GM12878 (cell line): Measurements from ENCODE around the gene PTPRJ. TPM values are rescaled to one million over a fixed set of nuclear protein-coding genes. Genes with fewer than 3 reads are reported as not detected.

ENCODE experiments used
- ATAC-seq: fragments of 200-7000 bp; cut with Tn5 transposase; 3 replicates; pipeline ENCODE4 v1.9.1; 2020; ENCODE audit warnings: mild to moderate bottlenecking, moderate library complexity
- BruUV-seq: library from RNA; stranded (reverse); fragments of 400-500 nt; replicated peaks from 2 replicates; lab custom pipeline; 2021; lab: Mats Ljungman, UMichigan
- CTCF ChIA-PET: fragments of 300-600 bp; sonication (Branson Sonifier 250); formaldehyde crosslinking; extraction: SDS; loops from one replicate; lab custom pipeline; 2021; ENCODE audit warnings: inconsistent platforms; lab: Yijun Ruan, JAX
- POLR2A ChIA-PET: fragments of 350-600 bp; formaldehyde crosslinking; extraction: SDS; loops from one replicate; lab custom pipeline; 2021; ENCODE audit warnings: inconsistent platforms; lab: Charles Lee
- RAD21 ChIA-PET: fragments of 300-600 bp; sonication (Branson Sonifier 250); formaldehyde crosslinking; loops from one replicate; lab custom pipeline; 2023; ENCODE audit warnings: antibody characterized with exemption; ENCODE audit not compliant: unreplicated experiment; lab: Charles Lee
- SMC1A ChIA-PET: fragments of 300-600 bp; sonication (Branson Sonifier 250); formaldehyde crosslinking; loops from one replicate; lab custom pipeline; 2023; ENCODE audit not compliant: unreplicated experiment, uncharacterized antibody; lab: Charles Lee
- DNase-seq: peaks from one replicate; pipeline ENCODE4 v3.0.0-alpha.2; 2011; ENCODE audit warnings: low read depth, low spot score
- FAIRE-seq: peaks from 3 replicates; lab custom pipeline; 2011; peaks lifted over from hg19 to GRCh38; lab: Jason Lieb, UNC
- H2AFZ ChIP-seq: 2 replicates; pipeline ENCODE4 v1.6.0; 2011; ENCODE audit warnings: low read depth, low read length, control low read depth; ENCODE audit not compliant: control insufficient read depth
- H3K27ac ChIP-seq: 2 replicates; pipeline ENCODE4 v1.5.1; 2011; ENCODE audit warnings: control low read depth; ENCODE audit not compliant: control insufficient read depth, insufficient read depth
- H3K27me3 ChIP-seq, 2 experiments: replicated peaks in 1 of 2; 2 replicates each; pipeline versions ENCODE4 v1.6.0 to v1.6.1; 2011; ENCODE audit warnings: low read length in 1 of 2; ENCODE audit not compliant: control insufficient read depth in 2 of 2, insufficient read depth in 2 of 2
- H3K36me3 ChIP-seq, 2 experiments: 2 replicates each; pipeline ENCODE4 v1.5.1; 2011; ENCODE audit warnings: low read length in 1 of 2; ENCODE audit not compliant: control insufficient read depth in 2 of 2, insufficient read depth in 2 of 2
- H3K4me1 ChIP-seq: 2 replicates; pipeline ENCODE4 v1.6.1; 2011; ENCODE audit warnings: mild to moderate bottlenecking, low read length, moderate library complexity, mixed read lengths; ENCODE audit not compliant: control insufficient read depth, insufficient read depth
- H3K4me2 ChIP-seq: 2 replicates; pipeline ENCODE4 v1.6.0; 2011; ENCODE audit warnings: control low read depth; ENCODE audit not compliant: control insufficient read depth, insufficient read depth
- H3K4me3 ChIP-seq: fragments of 200-600 bp; sonication (generic); 2 replicates; pipeline ENCODE4 v1.5.1; 2016
- H3K79me2 ChIP-seq: 2 replicates; pipeline ENCODE4 v1.6.0; 2011; ENCODE audit warnings: low read length; ENCODE audit not compliant: control insufficient read depth, insufficient read depth
- H3K9ac ChIP-seq: 2 replicates; pipeline ENCODE4 v1.8.0; 2011; ENCODE audit warnings: low read length, control low read depth, mixed read lengths; ENCODE audit not compliant: control insufficient read depth, insufficient read depth
- H3K9me3 ChIP-seq: replicated peaks from 3 replicates; pipeline ENCODE4 v1.5.1; 2011; ENCODE audit warnings: mild to moderate bottlenecking, low read length; ENCODE audit not compliant: control insufficient read depth, insufficient read depth
- H4K20me1 ChIP-seq: 2 replicates; pipeline ENCODE4 v1.6.0; 2011; ENCODE audit not compliant: control insufficient read depth, insufficient read depth
- CHD4 ChIP-seq: fragments of 200-600 bp; sonication (generic); IDR thresholded peaks from 2 replicates; pipeline ENCODE4 v1.6.1; 2016; ENCODE audit warnings: mild to moderate bottlenecking
- DPF2 ChIP-seq: fragments of 450-650 bp; IDR thresholded peaks from 2 replicates; pipeline ENCODE4 v1.6.1; 2017; ENCODE audit warnings: mild to moderate bottlenecking
- GABPA ChIP-seq: IDR thresholded peaks from 2 replicates; pipeline ENCODE4 v1.6.1; 2014; ENCODE audit warnings: antibody characterized with exemption, low read depth, mild to moderate bottlenecking, inconsistent platforms
- HDAC2 ChIP-seq: fragments of 200-600 bp; sonication (generic); IDR thresholded peaks from 2 replicates; pipeline ENCODE4 v1.6.1; 2017
- HDGF ChIP-seq: fragments of 450-650 bp; IDR thresholded peaks from 2 replicates; pipeline ENCODE4 v1.6.1; 2016; ENCODE audit warnings: antibody characterized with exemption
- IKZF2 ChIP-seq, 2 experiments: fragments of 450-650 bp; IDR thresholded peaks; 2 replicates each; pipeline ENCODE4 v1.6.1; 2017; ENCODE audit warnings: mild to moderate bottlenecking in 2 of 2, moderate library complexity in 2 of 2
- MAX ChIP-seq: IDR thresholded peaks from 2 replicates; pipeline ENCODE4 v1.6.1; 2012; ENCODE audit warnings: low read depth, low read length, improper control_type of control experiment
- NKRF ChIP-seq: fragments of 450-650 bp; conservative IDR thresholded peaks from 2 replicates; pipeline ENCODE4 v1.6.1; 2017; ENCODE audit warnings: mild to moderate bottlenecking, moderate library complexity
- ZNF24 ChIP-seq: fragments of 450-650 bp; IDR thresholded peaks from 2 replicates; pipeline ENCODE4 v1.6.1; 2017; ENCODE audit warnings: antibody characterized with exemption, mild to moderate bottlenecking
- ZNF592 ChIP-seq: fragments of 450-650 bp; IDR thresholded peaks from 2 replicates; pipeline ENCODE4 v1.6.1; 2017; ENCODE audit warnings: mild to moderate bottlenecking, moderate library complexity
- WGBS: methylation state at CpG from one replicate; pipeline ENCODE4 v1.1.6; 2016; ENCODE audit warnings: low lambda C conversion rate; ENCODE audit not compliant: insufficient replicate concordance, insufficient coverage; ENCODE audit errors: missing lambda C conversion rate; 5-methylcytosine and 5-hydroxymethylcytosine counted together
- in situ Hi-C: fragments of 300-500 bp; cut with MboI; formaldehyde crosslinking; loops from 9 replicates; pipeline ENCODE4 v1.14.3; 2018; ENCODE audit warnings: mixed read lengths
- intact Hi-C: fragments of 100-400 bp; cut with micrococcal nuclease; formaldehyde crosslinking; loops from one replicate; pipeline ENCODE4 v1.14.2; 2022; ENCODE audit not compliant: unreplicated experiment
- polyA plus RNA-seq, 11 experiments: library from polyadenylated mRNA; depleted of rRNA in 4 of 11; unstranded in 6 of 11; stranded (reverse) in 5 of 11; fragments of >200 nt; fragmentation: Nextera tagmentation in 4 of 11; fragmentation: Illumina TruSeq in 1 of 11; extraction: Ambion mirVana in 4 of 11; extraction: Trizol in 1 of 11; gene quantifications; 1 replicate in 1 of 11; 2 replicates in 10 of 11; pipeline versions ENCODE4 v1.2.1 to v1.2.3, GENCODE V29; 2011 to 2016; ENCODE audit warnings: inconsistent platforms in 2 of 11, missing spikeins in 2 of 11, low read depth in 1 of 11
- total RNA-seq, 4 experiments: library from RNA; depleted of rRNA in 3 of 4; stranded (reverse); fragments of >200 nt in 3 of 4; fragmentation: Illumina TruSeq in 1 of 4; extraction: Trizol in 1 of 4; gene quantifications; 2 replicates each; pipeline versions ENCODE4 v1.2.1 to v1.2.3, GENCODE V29; 2013 to 2021
- TF ChIP-seq, protein P1 (sequence below): fragments of 150-350 bp; IDR thresholded peaks from 2 replicates; pipeline ENCODE4 v1.6.1; 2014; ENCODE audit warnings: mild to moderate bottlenecking, low read depth, low read length
- TF ChIP-seq, protein P2 (sequence below): fragments of 450-650 bp; formaldehyde crosslinking; IDR thresholded peaks from 2 replicates; pipeline ENCODE4 v1.4.0; 2020; ENCODE audit warnings: mild to moderate bottlenecking, moderate library complexity

PTPRJ gene
- total and polyA plus RNA-seq, 10 of the 15 experiments (the other 5 are each of a cell fraction or from before 2014, with no cell fraction given) = 0.22 to 22.4 (median 7.4) TPM

GRCh38 chr11:47960015-47960414, 20.3 kb upstream of the PTPRJ start:
- Histone ChIP-seq H3K4me2 (no peak overlapping the region), H2AFZ (no peak overlapping the region), H3K27me3 (no peaks in the 10 kb centered on the region), H4K20me1 (no peaks in the 10 kb centered on the region), H3K79me2 (no peaks in the 10 kb centered on the region), H3K4me3 (no peak overlapping the region), H3K36me3 (no peaks in the 10 kb centered on the region), H3K9ac (no peak overlapping the region), H3K27ac (no peak overlapping the region), H3K9me3 (no peaks in the 10 kb centered on the region), H3K4me1 (no peaks in the 10 kb centered on the region)
- POLR2A ChIA-PET = interaction anchor here (0.6 kb wide), 1 partner anchor 188 kb away, joined by 4 read pairs; no protein-coding TSS in a partner anchor
- 98% methylated on average over 6 of the region's 6 CpGs for WGBS
- no peak for TF ChIP-seq ZNF24
- TF ChIP-seq, protein P1, sequence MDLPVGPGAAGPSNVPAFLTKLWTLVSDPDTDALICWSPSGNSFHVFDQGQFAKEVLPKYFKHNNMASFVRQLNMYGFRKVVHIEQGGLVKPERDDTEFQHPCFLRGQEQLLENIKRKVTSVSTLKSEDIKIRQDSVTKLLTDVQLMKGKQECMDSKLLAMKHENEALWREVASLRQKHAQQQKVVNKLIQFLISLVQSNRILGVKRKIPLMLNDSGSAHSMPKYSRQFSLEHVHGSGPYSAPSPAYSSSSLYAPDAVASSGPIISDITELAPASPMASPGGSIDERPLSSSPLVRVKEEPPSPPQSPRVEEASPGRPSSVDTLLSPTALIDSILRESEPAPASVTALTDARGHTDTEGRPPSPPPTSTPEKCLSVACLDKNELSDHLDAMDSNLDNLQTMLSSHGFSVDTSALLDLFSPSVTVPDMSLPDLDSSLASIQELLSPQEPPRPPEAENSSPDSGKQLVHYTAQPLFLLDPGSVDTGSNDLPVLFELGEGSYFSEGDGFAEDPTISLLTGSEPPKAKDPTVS = no peak
- TF ChIP-seq, protein P2, sequence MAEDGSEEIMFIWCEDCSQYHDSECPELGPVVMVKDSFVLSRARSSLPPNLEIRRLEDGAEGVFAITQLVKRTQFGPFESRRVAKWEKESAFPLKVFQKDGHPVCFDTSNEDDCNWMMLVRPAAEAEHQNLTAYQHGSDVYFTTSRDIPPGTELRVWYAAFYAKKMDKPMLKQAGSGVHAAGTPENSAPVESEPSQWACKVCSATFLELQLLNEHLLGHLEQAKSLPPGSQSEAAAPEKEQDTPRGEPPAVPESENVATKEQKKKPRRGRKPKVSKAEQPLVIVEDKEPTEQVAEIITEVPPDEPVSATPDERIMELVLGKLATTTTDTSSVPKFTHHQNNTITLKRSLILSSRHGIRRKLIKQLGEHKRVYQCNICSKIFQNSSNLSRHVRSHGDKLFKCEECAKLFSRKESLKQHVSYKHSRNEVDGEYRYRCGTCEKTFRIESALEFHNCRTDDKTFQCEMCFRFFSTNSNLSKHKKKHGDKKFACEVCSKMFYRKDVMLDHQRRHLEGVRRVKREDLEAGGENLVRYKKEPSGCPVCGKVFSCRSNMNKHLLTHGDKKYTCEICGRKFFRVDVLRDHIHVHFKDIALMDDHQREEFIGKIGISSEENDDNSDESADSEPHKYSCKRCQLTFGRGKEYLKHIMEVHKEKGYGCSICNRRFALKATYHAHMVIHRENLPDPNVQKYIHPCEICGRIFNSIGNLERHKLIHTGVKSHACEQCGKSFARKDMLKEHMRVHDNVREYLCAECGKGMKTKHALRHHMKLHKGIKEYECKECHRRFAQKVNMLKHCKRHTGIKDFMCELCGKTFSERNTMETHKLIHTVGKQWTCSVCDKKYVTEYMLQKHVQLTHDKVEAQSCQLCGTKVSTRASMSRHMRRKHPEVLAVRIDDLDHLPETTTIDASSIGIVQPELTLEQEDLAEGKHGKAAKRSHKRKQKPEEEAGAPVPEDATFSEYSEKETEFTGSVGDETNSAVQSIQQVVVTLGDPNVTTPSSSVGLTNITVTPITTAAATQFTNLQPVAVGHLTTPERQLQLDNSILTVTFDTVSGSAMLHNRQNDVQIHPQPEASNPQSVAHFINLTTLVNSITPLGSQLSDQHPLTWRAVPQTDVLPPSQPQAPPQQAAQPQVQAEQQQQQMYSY (CRISPR knock-in tag) = no peak
- no peak for TF ChIP-seq HDAC2
- TF ChIP-seq ZNF592 = no peak
- TF ChIP-seq NKRF = no peak
- TF ChIP-seq DPF2 = no peak
- no peak for TF ChIP-seq MAX
- no peak for TF ChIP-seq GABPA
- TF ChIP-seq IKZF2 (IDR thresholded peaks at IDR 0.05) = no peak
- no peak for TF ChIP-seq HDGF
- TF ChIP-seq CHD4 = no peak
- no peak for FAIRE-seq
- no TSS peak for BruUV-seq
- in situ Hi-C loops (no loop called here), intact Hi-C loops (no loop called here)
- RAD21 ChIA-PET = no interaction called here
- SMC1A ChIA-PET = interaction anchor here (0.8 to 1.1 kb wide), 3 partner anchors 114 to 153 kb away, joined by 3 to 4 read pairs (median 4); no protein-coding TSS in a partner anchor
- DNase-seq = no peak
- no peak for ATAC-seq
- CTCF ChIA-PET = interaction anchor here (1.0 kb wide), 1 partner anchor 148 kb away, joined by 3 read pairs; no protein-coding TSS in a partner anchor
